Endothelial cell (in vitro differentiated cells): ENCODE results near the gene PEX5L. TPM values are rescaled to one million over a fixed set of nuclear protein-coding genes. Genes with fewer than 3 reads are reported as not detected.

Source experiments
- DNase-seq: peaks from one replicate; pipeline ENCODE4 v3.0.0; 2021; ENCODE audit warnings: low spot score
- H3K27ac Mint-ChIP-seq: one replicate; pipeline ENCODE4 v1.8.0; 2021; ENCODE audit warnings: mixed read lengths, inconsistent platforms; ENCODE audit not compliant: unreplicated experiment
- H3K27me3 Mint-ChIP-seq: one replicate; pipeline ENCODE4 v1.8.0; 2021; ENCODE audit warnings: mild to moderate bottlenecking, moderate library complexity, mixed read lengths, inconsistent platforms; ENCODE audit not compliant: unreplicated experiment
- H3K36me3 Mint-ChIP-seq: one replicate; pipeline ENCODE4 v1.8.0; 2021; ENCODE audit warnings: mild to moderate bottlenecking, low read depth, mixed read lengths, inconsistent platforms; ENCODE audit not compliant: unreplicated experiment
- H3K4me1 Mint-ChIP-seq: one replicate; pipeline ENCODE4 v1.8.0; 2021; ENCODE audit warnings: mild to moderate bottlenecking, mixed read lengths, inconsistent platforms; ENCODE audit not compliant: unreplicated experiment
- H3K4me3 Mint-ChIP-seq: one replicate; pipeline ENCODE4 v1.8.0; 2021; ENCODE audit warnings: mild to moderate bottlenecking, mixed read lengths, inconsistent platforms; ENCODE audit not compliant: unreplicated experiment
- H3K9me3 Mint-ChIP-seq: one replicate; pipeline ENCODE4 v1.8.0; 2021; ENCODE audit warnings: mixed read lengths, inconsistent platforms; ENCODE audit not compliant: unreplicated experiment
- CTCF ChIP-seq: fragments of 200-600 bp; sonication (generic); IDR thresholded peaks from one replicate; pipeline ENCODE4 v1.5.0; 2021; ENCODE audit warnings: antibody characterized with exemption; ENCODE audit not compliant: unreplicated experiment
- total RNA-seq: library from RNA; stranded (reverse); fragmentation: NEBNext Ultra II Directional; extraction: Animal tissue kit (Norgen Biotek cat#: 25700); gene quantifications from one replicate; pipeline ENCODE4 v1.2.1, GENCODE V29; 2021; ENCODE audit not compliant: unreplicated experiment

The PEX5L gene
- total RNA-seq, 1 donor from 2014 or later, result 5.2 TPM

- H3K4me3 Mint-ChIP-seq, result no peak overlapping the region
- no peaks in the 10 kb centered on the region for H3K36me3 Mint-ChIP-seq
- H3K27ac Mint-ChIP-seq, result no peak overlapping the region
- peaks cover 1% of the 10 kb centered on the region for H3K27me3 Mint-ChIP-seq
- no peak for DNase-seq
- H3K4me1 Mint-ChIP-seq, result no peaks in the 10 kb centered on the region
- no peaks in the 10 kb centered on the region for H3K9me3 Mint-ChIP-seq
- TF ChIP-seq CTCF, result no peak
Observed at GRCh38 chr3:179935710-179936109, 101.0 kb downstream of the PEX5L start.

GRCh38 chr3:179933914-179934313 lies 102.8 kb downstream of the PEX5L start:
- peaks cover 1% of the 10 kb centered on the region for H3K27me3 Mint-ChIP-seq
- DNase-seq, result no peak
- TF ChIP-seq CTCF, result no peak

GRCh38 chr3:179933080-179933479 lies 103.7 kb downstream of the PEX5L start:
- H3K4me3 Mint-ChIP-seq, result no peak overlapping the region
- peaks cover 1% of the 10 kb centered on the region for H3K27me3 Mint-ChIP-seq
- no peak for TF ChIP-seq CTCF
- no peaks in the 10 kb centered on the region for H3K36me3 Mint-ChIP-seq
- no peak overlapping the region for H3K27ac Mint-ChIP-seq
- peaks cover 7% of the 10 kb centered on the region for H3K4me1 Mint-ChIP-seq
- no peak for DNase-seq
- H3K9me3 Mint-ChIP-seq, result no peaks in the 10 kb centered on the region

More at GRCh38 chr3:179933914-179934313, 102.8 kb downstream of the PEX5L start:
- H3K4me1 Mint-ChIP-seq, result peaks cover 4% of the 10 kb centered on the region
- no peaks in the 10 kb centered on the region for H3K36me3 Mint-ChIP-seq
- no peaks in the 10 kb centered on the region for H3K9me3 Mint-ChIP-seq
- no peak overlapping the region for H3K4me3 Mint-ChIP-seq
- no peak overlapping the region for H3K27ac Mint-ChIP-seq

GRCh38 chr3:179932674-179933073 lies 104.1 kb downstream of the PEX5L start:
- Mint-ChIP-seq H3K4me1 (peaks cover 7% of the 10 kb centered on the region), H3K27ac (no peak overlapping the region), H3K36me3 (no peaks in the 10 kb centered on the region), H3K4me3 (no peak overlapping the region), H3K27me3 (peaks cover 1% of the 10 kb centered on the region), H3K9me3 (no peaks in the 10 kb centered on the region)
- DNase-seq, result no peak
- TF ChIP-seq CTCF, result no peak

- Mint-ChIP-seq H3K4me3 (no peak overlapping the region), H3K4me1 (peaks cover 9% of the 10 kb centered on the region), H3K36me3 (no peaks in the 10 kb centered on the region), H3K9me3 (no peaks in the 10 kb centered on the region), H3K27me3 (peaks cover 1% of the 10 kb centered on the region), H3K27ac (no peak overlapping the region)
- TF ChIP-seq CTCF, result peak; percentile 83
- peak; percentile 68 for DNase-seq
Observed at GRCh38 chr3:179929091-179929529, 107.6 kb downstream of the PEX5L start.
